HFF-Myc (cell line): ENCODE data around the gene CEP135.

Source experiments
- DNase-seq: peaks from one replicate; pipeline ENCODE4 v3.0.0-alpha.2; 2011; ENCODE audit warnings: low read depth; ENCODE audit errors: extremely low read depth
- H3K4me3 ChIP-seq: replicated peaks from 2 replicates; pipeline ENCODE4 v1.5.1; 2011; ENCODE audit warnings: low read depth, mild to moderate bottlenecking, control low read depth, low read length
- CTCF ChIP-seq: IDR thresholded peaks from 2 replicates; pipeline ENCODE4 v1.5.1; 2012; ENCODE audit warnings: mild to moderate bottlenecking, low read depth, low read length, control low read depth; ENCODE audit errors: missing control alignments

Gene CEP135

GRCh38 chr4:56038487-56039162 is 89.9 kb downstream of the CEP135 start:
- no peak for TF ChIP-seq CTCF
- no peak for DNase-seq
- no peak overlapping the region for H3K4me3 ChIP-seq

GRCh38 chr4:56040842-56041241 is 92.1 kb downstream of the CEP135 start:
- no peak for DNase-seq
- no peak for TF ChIP-seq CTCF
- H3K4me3 ChIP-seq: no peak overlapping the region

GRCh38 chr4:56042225-56042624 is 93.5 kb downstream of the CEP135 start:
- no peak for TF ChIP-seq CTCF
- no peak for DNase-seq

GRCh38 chr4:56048383-56048701 is 99.6 kb downstream of the CEP135 start:
- no peak for TF ChIP-seq CTCF
- peak overlapping the region; percentile 43 for H3K4me3 ChIP-seq
- DNase-seq: no peak

More at GRCh38 chr4:56042225-56042624, 93.5 kb downstream of the CEP135 start:
- H3K4me3 ChIP-seq: no peak overlapping the region

GRCh38 chr4:56048702-56049431 is 100.1 kb downstream of the CEP135 start:
- H3K4me3 ChIP-seq: peak overlapping the region; percentile 54
- no peak for TF ChIP-seq CTCF
- DNase-seq: no peak

GRCh38 chr4:56050625-56051024 is 101.9 kb downstream of the CEP135 start:
- no peak for DNase-seq
- H3K4me3 ChIP-seq: no peak overlapping the region
- TF ChIP-seq CTCF: no peak
